Thoracic aorta (tissue), 2 donors: Measurements from ENCODE around the gene GP9. TPM values are rescaled to one million over a fixed set of nuclear protein-coding genes. Genes with fewer than 3 reads are reported as not detected.

Source experiments
- ATAC-seq: fragments of 150-250 bp; one replicate; pipeline ENCODE4 v1.8.0; 2017; ENCODE audit warnings: low read depth; ENCODE audit not compliant: insufficient number of reproducible peaks, low FRiP score
- DNase-seq: peaks from one replicate; pipeline ENCODE4 v3.0.0-alpha.2; 2020; ENCODE audit warnings: low spot score
- H3K27ac ChIP-seq, 2 donors: fragments of 200-600 bp; sonication (generic); 1 replicate in 1 of 2; 2 replicates in 1 of 2; pipeline ENCODE4 v1.5.1; 2016; ENCODE audit warnings: mild to moderate bottlenecking in 2 of 2, moderate library complexity in 2 of 2
- H3K27me3 ChIP-seq: fragments of 200-600 bp; sonication (generic); replicated peaks from 2 replicates; pipeline ENCODE4 v1.6.0; 2016; ENCODE audit warnings: mild to moderate bottlenecking; ENCODE audit not compliant: insufficient read depth
- H3K36me3 ChIP-seq: fragments of 200-600 bp; sonication (generic); one replicate; pipeline ENCODE4 v1.5.1; 2016
- H3K4me1 ChIP-seq, 2 donors: fragments of 200-600 bp; sonication (generic); 1 replicate in 1 of 2; 2 replicates in 1 of 2; pipeline versions ENCODE4 v1.5.1 to v1.6.0; 2016; ENCODE audit warnings: low read depth in 2 of 2, mild to moderate bottlenecking in 1 of 2; ENCODE audit not compliant: control insufficient read depth in 1 of 2
- H3K4me3 ChIP-seq: fragments of 200-600 bp; sonication (generic); 2 replicates; pipeline ENCODE4 v1.5.1; 2016; ENCODE audit warnings: mild to moderate bottlenecking
- H3K9me3 ChIP-seq: fragments of 200-600 bp; sonication (generic); 2 replicates; pipeline ENCODE4 v1.5.1; 2016
- total RNA-seq, 2 donors: library from RNA; depleted of rRNA; stranded (reverse); fragments of >200 nt; gene quantifications; one replicate each; pipeline versions ENCODE4 v1.1.0 to v1.2.3, GENCODE V29; 2016
- TF ChIP-seq, protein P1 (sequence below): fragments of 200-600 bp; sonication (generic); IDR thresholded peaks from one replicate; pipeline ENCODE4 v1.5.1; 2019; ENCODE audit warnings: antibody characterized with exemption

The GP9 gene
- total RNA-seq, 2 donors from 2014 or later, result not detected

- Histone ChIP-seq H3K4me1 (peaks cover 0 to 3% of the 10 kb centered on the region in 2 donors), H3K27ac (no peak overlapping the region), H3K27me3 (no peaks in the 10 kb centered on the region), H3K4me3 (peak overlapping the region; percentile 81), H3K36me3 (no peaks in the 10 kb centered on the region), H3K9me3 (no peaks in the 10 kb centered on the region)
- TF ChIP-seq, protein P1, sequence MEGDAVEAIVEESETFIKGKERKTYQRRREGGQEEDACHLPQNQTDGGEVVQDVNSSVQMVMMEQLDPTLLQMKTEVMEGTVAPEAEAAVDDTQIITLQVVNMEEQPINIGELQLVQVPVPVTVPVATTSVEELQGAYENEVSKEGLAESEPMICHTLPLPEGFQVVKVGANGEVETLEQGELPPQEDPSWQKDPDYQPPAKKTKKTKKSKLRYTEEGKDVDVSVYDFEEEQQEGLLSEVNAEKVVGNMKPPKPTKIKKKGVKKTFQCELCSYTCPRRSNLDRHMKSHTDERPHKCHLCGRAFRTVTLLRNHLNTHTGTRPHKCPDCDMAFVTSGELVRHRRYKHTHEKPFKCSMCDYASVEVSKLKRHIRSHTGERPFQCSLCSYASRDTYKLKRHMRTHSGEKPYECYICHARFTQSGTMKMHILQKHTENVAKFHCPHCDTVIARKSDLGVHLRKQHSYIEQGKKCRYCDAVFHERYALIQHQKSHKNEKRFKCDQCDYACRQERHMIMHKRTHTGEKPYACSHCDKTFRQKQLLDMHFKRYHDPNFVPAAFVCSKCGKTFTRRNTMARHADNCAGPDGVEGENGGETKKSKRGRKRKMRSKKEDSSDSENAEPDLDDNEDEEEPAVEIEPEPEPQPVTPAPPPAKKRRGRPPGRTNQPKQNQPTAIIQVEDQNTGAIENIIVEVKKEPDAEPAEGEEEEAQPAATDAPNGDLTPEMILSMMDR, result no peak
- DNase-seq (no peak), ATAC-seq (no peak)
Observed at GRCh38 chr3:129027544-129027880, 33.1 kb upstream of the GP9 start.

DNA sequence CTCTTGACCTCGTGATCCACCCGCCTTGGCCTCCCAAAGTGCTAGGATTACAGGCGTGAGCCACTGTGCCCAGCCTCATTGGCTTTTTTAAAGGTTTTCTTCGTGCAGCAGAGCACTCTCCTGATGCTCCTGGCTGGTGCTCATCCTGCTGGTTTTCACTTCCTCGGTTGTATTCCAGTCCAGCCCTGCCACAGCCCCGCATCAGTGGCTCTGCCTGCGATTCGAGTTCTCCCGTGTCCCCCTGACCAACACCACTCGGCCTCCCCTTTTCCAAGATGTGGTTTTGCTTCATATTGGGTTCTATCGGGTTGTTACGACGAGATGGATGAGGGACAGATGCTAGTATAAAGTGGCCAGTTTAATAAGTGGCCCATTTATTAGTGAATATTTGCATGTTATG lies 31.7 kb upstream of the GP9 start:
- Histone ChIP-seq H3K36me3 (no peaks in the 10 kb centered on the region), H3K27ac (no peak overlapping the region), H3K4me3 (no peak overlapping the region), H3K27me3 (no peaks in the 10 kb centered on the region), H3K4me1 (peaks cover 0 to 3% of the 10 kb centered on the region in 2 donors), H3K9me3 (no peaks in the 10 kb centered on the region)
- no peak for ATAC-seq
- no peak for DNase-seq
- TF ChIP-seq, protein P1, result no peak

GRCh38 chr3:129030611-129031010 lies 30.0 kb upstream of the GP9 start:
- H3K27ac ChIP-seq, result no peak overlapping the region
- no peak overlapping the region for H3K4me3 ChIP-seq
- H3K9me3 ChIP-seq, result no peaks in the 10 kb centered on the region
- TF ChIP-seq, protein P1, result no peak
- no peak for ATAC-seq
- no peak for DNase-seq
- H3K4me1 ChIP-seq, result peaks cover 0 to 3% of the 10 kb centered on the region in 2 donors
- no peaks in the 10 kb centered on the region for H3K27me3 ChIP-seq
- H3K36me3 ChIP-seq, result no peaks in the 10 kb centered on the region

DNA sequence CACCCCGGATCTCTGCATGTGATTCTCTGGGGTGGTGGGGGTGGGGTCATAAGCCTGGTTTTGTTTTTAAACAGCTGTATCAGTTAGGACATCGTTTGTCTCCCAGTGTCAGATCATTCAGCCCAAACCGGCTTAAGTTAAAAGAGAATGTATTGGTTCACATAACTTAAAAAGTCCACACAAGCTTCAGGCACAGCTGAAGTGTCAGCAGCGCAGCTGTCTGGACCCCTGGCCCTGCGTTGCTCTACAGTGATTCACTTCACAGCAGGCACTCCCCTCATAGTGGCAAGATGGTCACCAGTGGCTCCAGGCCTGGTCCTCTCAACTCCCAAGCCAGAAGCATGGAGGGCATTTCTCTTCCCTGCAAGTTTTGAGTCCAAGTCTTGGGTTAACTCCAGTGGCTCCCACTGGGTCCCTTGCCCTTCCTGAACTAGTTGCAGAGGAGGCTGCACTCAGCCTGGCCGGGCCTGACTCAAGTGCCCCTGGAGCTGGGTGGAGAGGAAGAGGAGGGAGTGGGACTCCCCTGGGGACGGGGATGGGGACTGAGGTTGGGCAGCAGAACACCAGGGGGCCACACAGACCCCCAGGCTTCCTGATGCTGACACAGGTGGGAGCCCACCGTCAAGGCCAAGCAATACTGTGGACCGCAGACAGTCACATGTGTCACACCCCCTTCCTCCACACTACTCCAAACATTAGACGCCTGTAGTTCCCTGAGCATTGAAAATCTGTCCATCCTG lies 28.9 kb upstream of the GP9 start:
- H3K9me3 ChIP-seq, result no peaks in the 10 kb centered on the region
- H3K27me3 ChIP-seq, result no peaks in the 10 kb centered on the region
- DNase-seq (no peak), ATAC-seq (no peak)
- TF ChIP-seq, protein P1, result no peak
- H3K27ac ChIP-seq, result no peak overlapping the region
- H3K4me3 ChIP-seq, result no peak overlapping the region
- H3K4me1 ChIP-seq, result peaks cover 0 to under 1% of the 10 kb centered on the region in 2 donors
- no peaks in the 10 kb centered on the region for H3K36me3 ChIP-seq

- no peak overlapping the region for H3K4me3 ChIP-seq
- H3K27me3 ChIP-seq, result no peaks in the 10 kb centered on the region
- no peak for ATAC-seq
- H3K27ac ChIP-seq, result no peak overlapping the region
- TF ChIP-seq, protein P1, result no peak
- DNase-seq, result no peak
- no peaks in the 10 kb centered on the region for H3K9me3 ChIP-seq
- H3K4me1 ChIP-seq, result no peaks in the 10 kb centered on the region
- H3K36me3 ChIP-seq, result no peaks in the 10 kb centered on the region
Observed at GRCh38 chr3:129032716-129033115, 27.9 kb upstream of the GP9 start.
